ENCODE data around the gene SBK1. TPM values are rescaled to one million over a fixed set of nuclear protein-coding genes. Genes with fewer than 3 reads are reported as not detected.

Gene SBK1
- total RNA-seq, 6 donors from 2014 or later, result 1.1 to 4.2 (median 2.1) TPM

GRCh38 chr16:28294201-28294600 lies 1.9 kb downstream of the SBK1 start:
- Histone ChIP-seq H3K4me1 (peaks cover 13 to 42% (median 23%) of the 10 kb centered on the region in 4 donors), H3K27ac (no peak overlapping the region), H3K4me3 (no peak overlapping the region), H3K36me3 (no peaks in the 10 kb centered on the region), H3K9me3 (no peaks in the 10 kb centered on the region), H3K27me3 (peaks cover 0 to 6% (median 3%) of the 10 kb centered on the region in 4 donors)
- ATAC-seq (ENCODE audit: low FRiP score in 2 of 2) (no peak), DNase-seq (no peak)
- TF ChIP-seq CTCF (IDR thresholded peaks at IDR 0.05), result no peak
- TF ChIP-seq POLR2A (IDR thresholded peaks at IDR 0.05), result no peak
- no peak for TF ChIP-seq EP300 (IDR thresholded peaks at IDR 0.05)
- no peak for TF ChIP-seq POLR2AphosphoS5 (IDR thresholded peaks at IDR 0.05)
- 86 to 96% methylated on average over 4 to 6 of the region's 6 CpGs for WGBS, 2 donors

GRCh38 chr16:28295276-28295675 lies 3.0 kb downstream of the SBK1 start:
- TF ChIP-seq POLR2A (IDR thresholded peaks at IDR 0.05) (no peak), POLR2AphosphoS5 (IDR thresholded peaks at IDR 0.05) (no peak), EP300 (IDR thresholded peaks at IDR 0.05) (no peak), CTCF (IDR thresholded peaks at IDR 0.05) (no peak)
- Histone ChIP-seq H3K36me3 (no peaks in the 10 kb centered on the region), H3K9me3 (no peaks in the 10 kb centered on the region), H3K4me1 (peaks cover 13 to 42% (median 23%) of the 10 kb centered on the region in 4 donors), H3K27ac (no peak overlapping the region), H3K4me3 (no peak overlapping the region), H3K27me3 (peaks cover 0 to 6% (median 3%) of the 10 kb centered on the region in 4 donors)
- no peak for DNase-seq
- ATAC-seq (ENCODE audit: low FRiP score in 2 of 2), result no peak
- 91% methylated on average over 11 of the region's 11 CpGs for WGBS, 2 donors

- 22 to 32% methylated on average over 2 of the region's 2 CpGs for WGBS, 2 donors
- TF ChIP-seq POLR2A (IDR thresholded peaks at IDR 0.05), result no peak
- TF ChIP-seq POLR2AphosphoS5 (IDR thresholded peaks at IDR 0.05), result no peak
- no peak for TF ChIP-seq EP300 (IDR thresholded peaks at IDR 0.05)
- no peak for TF ChIP-seq CTCF (IDR thresholded peaks at IDR 0.05)
Measured at GRCh38 chr16:28297308-28297707, 5.0 kb downstream of the SBK1 start.

GRCh38 chr16:28297784-28298510 lies 5.6 kb downstream of the SBK1 start:
- ATAC-seq (ENCODE audit: low FRiP score in 2 of 2), result peak in 1 of 2 donors; percentile 30
- WGBS, 2 donors, result 45 to 53% methylated on average over 7 to 11 of the region's 11 CpGs
- H3K27ac ChIP-seq, result peak overlapping the region in 1 of 4 donors; percentile 84
- H3K36me3 ChIP-seq, result no peaks in the 10 kb centered on the region
- TF ChIP-seq POLR2AphosphoS5 (IDR thresholded peaks at IDR 0.05), result no peak
- no peak for TF ChIP-seq EP300 (IDR thresholded peaks at IDR 0.05)
- no peak for TF ChIP-seq CTCF (IDR thresholded peaks at IDR 0.05)
- no peak for TF ChIP-seq POLR2A (IDR thresholded peaks at IDR 0.05)
- peaks cover 0 to 6% (median 2%) of the 10 kb centered on the region in 4 donors for H3K27me3 ChIP-seq
- DNase-seq, result peak in 1 of 2 donors; percentile 45
- no peak overlapping the region for H3K4me3 ChIP-seq
- peaks cover 5 to 33% (median 15%) of the 10 kb centered on the region in 4 donors for H3K4me1 ChIP-seq
- no peaks in the 10 kb centered on the region for H3K9me3 ChIP-seq

More at GRCh38 chr16:28297308-28297707, 5.0 kb downstream of the SBK1 start:
- no peak overlapping the region for H3K4me3 ChIP-seq
- DNase-seq, result no peak
- ATAC-seq (ENCODE audit: low FRiP score in 2 of 2), result no peak
- H3K4me1 ChIP-seq, result peaks cover 10 to 37% (median 20%) of the 10 kb centered on the region in 4 donors
- peaks cover 0 to 6% (median 3%) of the 10 kb centered on the region in 4 donors for H3K27me3 ChIP-seq
- no peaks in the 10 kb centered on the region for H3K9me3 ChIP-seq
- H3K36me3 ChIP-seq, result no peaks in the 10 kb centered on the region
- H3K27ac ChIP-seq, result peak overlapping the region in 1 of 4 donors; percentile 21

Measured in upper lobe of left lung (tissue), 6 donors.